IMR-90 (cell line): ENCODE data around the gene ANO4. TPM values are rescaled to one million over a fixed set of nuclear protein-coding genes. Genes with fewer than 3 reads are reported as not detected.

Source experiments
- ATAC-seq: fragments of 200-7000 bp; cut with Tn5 transposase; 2 replicates; pipeline ENCODE4 v1.9.1; 2020; ENCODE audit warnings: low read depth, mild to moderate bottlenecking, moderate library complexity
- BruUV-seq: library from RNA; stranded (reverse); fragments of 400-500 nt; replicated peaks from 2 replicates; lab custom pipeline; 2021; lab: Mats Ljungman, UMichigan
- CTCF ChIA-PET: fragments of 300-600 bp; formaldehyde crosslinking; extraction: SDS; loops from one replicate; lab custom pipeline; 2021; ENCODE audit warnings: antibody characterized with exemption; lab: Yijun Ruan, JAX
- POLR2A ChIA-PET: fragments of 300-600 bp; sonication (Branson Sonifier 250); formaldehyde crosslinking; loops from one replicate; lab custom pipeline; 2022; ENCODE audit warnings: antibody characterized with exemption; ENCODE audit not compliant: unreplicated experiment; lab: Charles Lee
- DNase-seq: peaks from one replicate; pipeline ENCODE4 v3.0.0; 2013
- H2AFZ ChIP-seq: replicated peaks from 2 replicates; pipeline ENCODE3; 2013; ENCODE audit warnings: low read length, mild to moderate bottlenecking; ENCODE audit not compliant: poor library complexity
- H2AK5ac ChIP-seq: 2 replicates; pipeline ENCODE4 v1.6.1; 2013; ENCODE audit warnings: low read depth, low read length, inconsistent platforms
- H2AK9ac ChIP-seq: replicated peaks from 2 replicates; pipeline ENCODE3; 2013; ENCODE audit warnings: mild to moderate bottlenecking, low read depth, low read length, moderate library complexity; ENCODE audit not compliant: poor library complexity
- H2BK120ac ChIP-seq: 2 replicates; pipeline ENCODE4 v1.6.1; 2013; ENCODE audit warnings: low read depth, low read length, inconsistent platforms
- H2BK15ac ChIP-seq: 3 replicates; pipeline ENCODE4 v1.6.1; 2013; ENCODE audit warnings: low read depth, low read length, inconsistent platforms
- H2BK20ac ChIP-seq: 2 replicates; pipeline ENCODE4 v1.6.1; 2013; ENCODE audit warnings: low read depth, mild to moderate bottlenecking, inconsistent platforms, low read length, moderate library complexity
- H2BK5ac ChIP-seq: 2 replicates; pipeline ENCODE4 v1.6.1; 2013; ENCODE audit warnings: mild to moderate bottlenecking, low read depth, low read length, inconsistent platforms; ENCODE audit not compliant: poor library complexity, severe bottlenecking
- H3K14ac ChIP-seq: replicated peaks from 2 replicates; pipeline ENCODE4 v1.6.1; 2013; ENCODE audit warnings: low read depth, low read length, inconsistent platforms
- H3K18ac ChIP-seq: 2 replicates; pipeline ENCODE4 v1.6.1; 2013; ENCODE audit warnings: low read depth, low read length, control low read depth
- H3K23ac ChIP-seq: 2 replicates; pipeline ENCODE4 v1.6.1; 2013; ENCODE audit warnings: low read depth, low read length, inconsistent platforms
- H3K27ac ChIP-seq: 2 replicates; pipeline ENCODE4 v1.5.1; 2013; ENCODE audit warnings: mild to moderate bottlenecking, control low read depth, low read length; ENCODE audit not compliant: insufficient read depth
- H3K27me3 ChIP-seq: 2 replicates; pipeline ENCODE4 v1.6.1; 2013; ENCODE audit warnings: low read length; ENCODE audit not compliant: control insufficient read depth, insufficient read depth
- H3K36me3 ChIP-seq: 2 replicates; pipeline ENCODE4 v1.6.1; 2013; ENCODE audit warnings: low read length, mixed read lengths; ENCODE audit not compliant: control insufficient read depth, insufficient read depth
- H3K4ac ChIP-seq: 2 replicates; pipeline ENCODE4 v1.6.1; 2013; ENCODE audit warnings: low read depth, low read length, inconsistent platforms
- H3K4me1 ChIP-seq: 2 replicates; pipeline ENCODE4 v1.6.1; 2013; ENCODE audit warnings: low read length, mixed read lengths; ENCODE audit not compliant: control insufficient read depth, insufficient read depth
- H3K4me2 ChIP-seq: 2 replicates; pipeline ENCODE4 v1.6.1; 2013; ENCODE audit warnings: low read depth, mild to moderate bottlenecking, control low read depth, low read length, moderate library complexity
- H3K4me3 ChIP-seq: 2 replicates; pipeline ENCODE4 v1.5.1; 2013; ENCODE audit warnings: low read depth, mild to moderate bottlenecking, control low read depth, low read length, moderate library complexity; ENCODE audit not compliant: insufficient read depth
- H3K56ac ChIP-seq: 2 replicates; pipeline ENCODE4 v1.6.1; 2013; ENCODE audit warnings: low read length, inconsistent platforms; ENCODE audit not compliant: insufficient read depth; ENCODE audit errors: extremely low read depth
- H3K79me1 ChIP-seq, 2 experiments: 2 replicates each; pipeline ENCODE4 v1.6.1; 2013; ENCODE audit warnings: low read length in 2 of 2, inconsistent platforms in 1 of 2, low read depth in 1 of 2
- H3K9ac ChIP-seq: 2 replicates; pipeline ENCODE4 v1.6.1; 2013; ENCODE audit warnings: low read depth, low read length, control low read depth
- H3K9me1 ChIP-seq: 2 replicates; pipeline ENCODE4 v1.6.1; 2013; ENCODE audit warnings: low read length, inconsistent platforms; ENCODE audit not compliant: insufficient read depth
- H3K9me3 ChIP-seq: 2 replicates; pipeline ENCODE4 v1.6.1; 2013; ENCODE audit warnings: low read length; ENCODE audit not compliant: control insufficient read depth, insufficient read depth
- H4K20me1 ChIP-seq: 2 replicates; pipeline ENCODE4 v1.6.1; 2013; ENCODE audit warnings: low read length, inconsistent platforms; ENCODE audit not compliant: insufficient read depth
- H4K5ac ChIP-seq: 2 replicates; pipeline ENCODE4 v1.6.1; 2013; ENCODE audit warnings: mild to moderate bottlenecking, low read depth, low read length, control low read depth
- H4K8ac ChIP-seq, 2 experiments: 2 replicates each; pipeline ENCODE4 v1.6.1; 2013; ENCODE audit warnings: low read depth in 2 of 2, low read length in 2 of 2, control low read depth in 1 of 2, inconsistent platforms in 1 of 2
- H4K91ac ChIP-seq: 2 replicates; pipeline ENCODE4 v1.6.1; 2013; ENCODE audit warnings: low read depth, low read length, inconsistent platforms; ENCODE audit not compliant: insufficient read depth
- BHLHE40 ChIP-seq: fragments of 150-350 bp; IDR thresholded peaks from 2 replicates; pipeline ENCODE4 v1.6.1; 2016; ENCODE audit warnings: mild to moderate bottlenecking, low read depth, low read length
- FOS ChIP-seq: fragments of 150-350 bp; IDR thresholded peaks from 2 replicates; pipeline ENCODE4 v1.6.1; 2016; ENCODE audit warnings: low read depth, low read length
- MAZ ChIP-seq: IDR thresholded peaks from 2 replicates; pipeline ENCODE4 v1.6.1; 2012; ENCODE audit warnings: low read depth, mild to moderate bottlenecking, low read length, improper control_type of control experiment, moderate library complexity, borderline replicate concordance
- MXI1 ChIP-seq: IDR thresholded peaks from 2 replicates; pipeline ENCODE4 v1.6.1; 2012; ENCODE audit warnings: low read depth, mild to moderate bottlenecking, low read length, moderate library complexity, borderline replicate concordance
- NFE2L2 ChIP-seq: fragments of 150-350 bp; IDR thresholded peaks from 2 replicates; pipeline ENCODE4 v1.6.1; 2016; ENCODE audit warnings: low read depth, mild to moderate bottlenecking, low read length
- POLR2A ChIP-seq: IDR thresholded peaks from 2 replicates; pipeline ENCODE4 v1.6.1; 2012; ENCODE audit warnings: mild to moderate bottlenecking, low read depth, low read length
- RAD21 ChIP-seq: IDR thresholded peaks from 2 replicates; pipeline ENCODE4 v1.6.1; 2012; ENCODE audit warnings: low read length, improper control_type of control experiment
- RCOR1 ChIP-seq: IDR thresholded peaks from 2 replicates; pipeline ENCODE4 v1.6.1; 2012; ENCODE audit warnings: mild to moderate bottlenecking, low read length, improper control_type of control experiment; ENCODE audit not compliant: insufficient replicate concordance
- RFX5 ChIP-seq: IDR thresholded peaks from 2 replicates; pipeline ENCODE4 v1.8.0; 2012; ENCODE audit warnings: low read depth, mild to moderate bottlenecking, low read length, moderate library complexity
- SMC3 ChIP-seq: fragments of 150-350 bp; IDR thresholded peaks from 2 replicates; pipeline ENCODE4 v1.6.1; 2016; ENCODE audit warnings: low read depth, mild to moderate bottlenecking, antibody characterized with exemption, low read length, moderate library complexity
- WGBS, 2 experiments: methylation state at CpG; one replicate each; pipeline versions ENCODE4 v1.1.5 to v1.1.7; 2013; ENCODE audit warnings: missing lambda C conversion rate in 2 of 2; ENCODE audit not compliant: insufficient read length in 1 of 2; ENCODE audit errors: extremely low coverage in 2 of 2; 5-methylcytosine and 5-hydroxymethylcytosine counted together
- dilution Hi-C: fragments of 300-500 bp; cut with HindIII; formaldehyde crosslinking; loops from one replicate; pipeline ENCODE4 v1.14.3; 2018; ENCODE audit warnings: low sequenced_read_pairs; ENCODE audit not compliant: unreplicated experiment
- in situ Hi-C: fragments of 300-500 bp; cut with MboI; formaldehyde crosslinking; loops from 3 replicates; pipeline ENCODE4 v1.14.3; 2019; ENCODE audit warnings: low sequenced_read_pairs, inconsistent platforms, mixed read lengths
- intact Hi-C: fragments of 100-400 bp; cut with micrococcal nuclease; formaldehyde crosslinking; loops from 2 replicates; pipeline ENCODE4 v1.10.0; 2022
- polyA plus RNA-seq, 3 experiments: library from polyadenylated mRNA; depleted of rRNA; stranded (reverse); fragments of >200 nt; gene quantifications; 2 replicates each; pipeline ENCODE4 v1.2.3, GENCODE V29; 2012; ENCODE audit warnings: low replicate concordance in 1 of 3
- total RNA-seq: library from RNA; depleted of rRNA; stranded (reverse); fragments of >200 nt; gene quantifications from 2 replicates; pipeline ENCODE4 v1.2.3, GENCODE V29; 2012
- TF ChIP-seq, protein P1 (sequence below): fragments of 150-350 bp; IDR thresholded peaks from 2 replicates; pipeline ENCODE4 v1.6.1; 2016; ENCODE audit warnings: low read depth, mild to moderate bottlenecking, low read length, moderate library complexity, borderline replicate concordance
- TF ChIP-seq, protein P2 (sequence below): conservative IDR thresholded peaks from 2 replicates; pipeline ENCODE4 v1.5.1; 2012; ENCODE audit warnings: mild to moderate bottlenecking, low read depth, low read length, improper control_type of control experiment

The ANO4 gene
- total and polyA plus RNA-seq, 2 of the 4 experiments (the other 2 are of a cell fraction): 4.7 to 10.2 TPM

DNA sequence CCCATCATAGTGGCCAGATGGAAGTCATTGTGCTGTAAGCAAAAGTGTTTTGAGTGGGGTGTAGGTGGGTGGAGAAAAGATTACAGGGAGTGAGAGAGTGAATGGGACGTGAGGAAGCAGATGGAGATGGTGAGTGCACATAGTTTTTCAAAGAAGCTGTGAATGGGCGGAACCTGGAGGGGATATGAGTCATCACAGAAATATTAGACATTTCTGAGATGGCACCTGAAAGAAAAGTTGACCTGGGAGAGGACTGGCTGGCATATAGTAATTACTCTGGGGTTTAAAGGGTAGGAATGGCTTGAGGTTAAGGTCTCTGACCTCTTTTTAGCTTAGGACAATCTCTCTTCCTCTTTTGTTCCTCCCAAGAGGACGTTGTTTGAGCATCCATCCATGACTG, 50.5 kb downstream of the ANO4 start:
- no peak overlapping the region for H3K27ac ChIP-seq
- no peaks in the 10 kb centered on the region for H3K27me3 ChIP-seq
- CTCF ChIA-PET: no interaction called here
- H2AK9ac ChIP-seq: no peak overlapping the region
- H3K56ac ChIP-seq: no peak overlapping the region
- no peak overlapping the region for H3K18ac ChIP-seq
- H3K9me1 ChIP-seq: no peaks in the 10 kb centered on the region
- H3K4me1 ChIP-seq: peaks cover 4% of the 10 kb centered on the region
- H2AFZ ChIP-seq: no peak overlapping the region
- 44% methylated on average over 2 of the region's 3 CpGs; no CpG with 5 or more reads in 1 of the 2 experiments for WGBS, 2 experiments
- no peak overlapping the region for H2BK20ac ChIP-seq
- DNase-seq (no peak), ATAC-seq (peak; percentile 21; the same call in 1 of the 2 replicates)
- in situ Hi-C loops (no loop called here), intact Hi-C loops (no loop called here), dilution Hi-C loops (no loop called here)
- H3K36me3 ChIP-seq: no peaks in the 10 kb centered on the region
- no peak overlapping the region for H4K8ac ChIP-seq
- no peak overlapping the region for H2AK5ac ChIP-seq
- H3K14ac ChIP-seq: no peak overlapping the region
- no peak overlapping the region for H3K4ac ChIP-seq
- H3K23ac ChIP-seq: no peak overlapping the region
- no peaks in the 10 kb centered on the region for H3K9me3 ChIP-seq
- no peak overlapping the region for H3K9ac ChIP-seq
- TF ChIP-seq NFE2L2 (no peak), RAD21 (no peak), RCOR1 (no peak), FOS (no peak), POLR2A (no peak), RFX5 (no peak), MXI1 (no peak), BHLHE40 (no peak), MAZ (no peak), SMC3 (no peak)
- TF ChIP-seq, protein P1, sequence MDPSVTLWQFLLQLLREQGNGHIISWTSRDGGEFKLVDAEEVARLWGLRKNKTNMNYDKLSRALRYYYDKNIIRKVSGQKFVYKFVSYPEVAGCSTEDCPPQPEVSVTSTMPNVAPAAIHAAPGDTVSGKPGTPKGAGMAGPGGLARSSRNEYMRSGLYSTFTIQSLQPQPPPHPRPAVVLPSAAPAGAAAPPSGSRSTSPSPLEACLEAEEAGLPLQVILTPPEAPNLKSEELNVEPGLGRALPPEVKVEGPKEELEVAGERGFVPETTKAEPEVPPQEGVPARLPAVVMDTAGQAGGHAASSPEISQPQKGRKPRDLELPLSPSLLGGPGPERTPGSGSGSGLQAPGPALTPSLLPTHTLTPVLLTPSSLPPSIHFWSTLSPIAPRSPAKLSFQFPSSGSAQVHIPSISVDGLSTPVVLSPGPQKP: no peak
- TF ChIP-seq, protein P2, sequence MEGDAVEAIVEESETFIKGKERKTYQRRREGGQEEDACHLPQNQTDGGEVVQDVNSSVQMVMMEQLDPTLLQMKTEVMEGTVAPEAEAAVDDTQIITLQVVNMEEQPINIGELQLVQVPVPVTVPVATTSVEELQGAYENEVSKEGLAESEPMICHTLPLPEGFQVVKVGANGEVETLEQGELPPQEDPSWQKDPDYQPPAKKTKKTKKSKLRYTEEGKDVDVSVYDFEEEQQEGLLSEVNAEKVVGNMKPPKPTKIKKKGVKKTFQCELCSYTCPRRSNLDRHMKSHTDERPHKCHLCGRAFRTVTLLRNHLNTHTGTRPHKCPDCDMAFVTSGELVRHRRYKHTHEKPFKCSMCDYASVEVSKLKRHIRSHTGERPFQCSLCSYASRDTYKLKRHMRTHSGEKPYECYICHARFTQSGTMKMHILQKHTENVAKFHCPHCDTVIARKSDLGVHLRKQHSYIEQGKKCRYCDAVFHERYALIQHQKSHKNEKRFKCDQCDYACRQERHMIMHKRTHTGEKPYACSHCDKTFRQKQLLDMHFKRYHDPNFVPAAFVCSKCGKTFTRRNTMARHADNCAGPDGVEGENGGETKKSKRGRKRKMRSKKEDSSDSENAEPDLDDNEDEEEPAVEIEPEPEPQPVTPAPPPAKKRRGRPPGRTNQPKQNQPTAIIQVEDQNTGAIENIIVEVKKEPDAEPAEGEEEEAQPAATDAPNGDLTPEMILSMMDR: no peak
- no peak overlapping the region for H3K4me3 ChIP-seq
- POLR2A ChIA-PET: no interaction called here
- no peak overlapping the region for H4K5ac ChIP-seq
- no peaks in the 10 kb centered on the region for H4K20me1 ChIP-seq
- no TSS peak for BruUV-seq
- no peak overlapping the region for H2BK120ac ChIP-seq
- H2BK5ac ChIP-seq: no peak overlapping the region
- no peak overlapping the region for H3K4me2 ChIP-seq
- H3K79me1 ChIP-seq: peaks cover 0 to 8% of the 10 kb centered on the region in 2 experiments; a peak in 2 of 4 replicates
- H2BK15ac ChIP-seq: no peak overlapping the region
- no peak overlapping the region for H4K91ac ChIP-seq
